GM12878 (cell line): ENCODE data around the gene C1orf174. TPM values are rescaled to one million over a fixed set of nuclear protein-coding genes. Genes with fewer than 3 reads are reported as not detected.

Experiments
- ATAC-seq: fragments of 200-7000 bp; cut with Tn5 transposase; 3 replicates; pipeline ENCODE4 v1.9.1; 2020; ENCODE audit warnings: mild to moderate bottlenecking, moderate library complexity
- BruUV-seq: library from RNA; stranded (reverse); fragments of 400-500 nt; replicated peaks from 2 replicates; lab custom pipeline; 2021; lab: Mats Ljungman, UMichigan
- CTCF ChIA-PET: fragments of 300-600 bp; sonication (Branson Sonifier 250); formaldehyde crosslinking; extraction: SDS; loops from one replicate; lab custom pipeline; 2021; ENCODE audit warnings: inconsistent platforms; lab: Yijun Ruan, JAX
- POLR2A ChIA-PET: fragments of 350-600 bp; formaldehyde crosslinking; extraction: SDS; loops from one replicate; lab custom pipeline; 2021; ENCODE audit warnings: inconsistent platforms; lab: Charles Lee
- RAD21 ChIA-PET: fragments of 300-600 bp; sonication (Branson Sonifier 250); formaldehyde crosslinking; loops from one replicate; lab custom pipeline; 2023; ENCODE audit warnings: antibody characterized with exemption; ENCODE audit not compliant: unreplicated experiment; lab: Charles Lee
- SMC1A ChIA-PET: fragments of 300-600 bp; sonication (Branson Sonifier 250); formaldehyde crosslinking; loops from one replicate; lab custom pipeline; 2023; ENCODE audit not compliant: unreplicated experiment, uncharacterized antibody; lab: Charles Lee
- DNase-seq: peaks from one replicate; pipeline ENCODE4 v3.0.0-alpha.2; 2011; ENCODE audit warnings: low read depth, low spot score
- FAIRE-seq: peaks from 3 replicates; lab custom pipeline; 2011; peaks lifted over from hg19 to GRCh38; lab: Jason Lieb, UNC
- H2AFZ ChIP-seq: 2 replicates; pipeline ENCODE4 v1.6.0; 2011; ENCODE audit warnings: low read depth, low read length, control low read depth; ENCODE audit not compliant: control insufficient read depth
- H3K27ac ChIP-seq: 2 replicates; pipeline ENCODE4 v1.5.1; 2011; ENCODE audit warnings: control low read depth; ENCODE audit not compliant: control insufficient read depth, insufficient read depth
- H3K27me3 ChIP-seq, 2 experiments: replicated peaks in 1 of 2; 2 replicates each; pipeline versions ENCODE4 v1.6.0 to v1.6.1; 2011; ENCODE audit warnings: low read length in 1 of 2; ENCODE audit not compliant: control insufficient read depth in 2 of 2, insufficient read depth in 2 of 2
- H3K36me3 ChIP-seq, 2 experiments: 2 replicates each; pipeline ENCODE4 v1.5.1; 2011; ENCODE audit warnings: low read length in 1 of 2; ENCODE audit not compliant: control insufficient read depth in 2 of 2, insufficient read depth in 2 of 2
- H3K4me1 ChIP-seq: 2 replicates; pipeline ENCODE4 v1.6.1; 2011; ENCODE audit warnings: mild to moderate bottlenecking, low read length, moderate library complexity, mixed read lengths; ENCODE audit not compliant: control insufficient read depth, insufficient read depth
- H3K4me2 ChIP-seq: 2 replicates; pipeline ENCODE4 v1.6.0; 2011; ENCODE audit warnings: control low read depth; ENCODE audit not compliant: control insufficient read depth, insufficient read depth
- H3K4me3 ChIP-seq: fragments of 200-600 bp; sonication (generic); 2 replicates; pipeline ENCODE4 v1.5.1; 2016
- H3K79me2 ChIP-seq: 2 replicates; pipeline ENCODE4 v1.6.0; 2011; ENCODE audit warnings: low read length; ENCODE audit not compliant: control insufficient read depth, insufficient read depth
- H3K9ac ChIP-seq: 2 replicates; pipeline ENCODE4 v1.8.0; 2011; ENCODE audit warnings: low read length, control low read depth, mixed read lengths; ENCODE audit not compliant: control insufficient read depth, insufficient read depth
- H3K9me3 ChIP-seq: replicated peaks from 3 replicates; pipeline ENCODE4 v1.5.1; 2011; ENCODE audit warnings: mild to moderate bottlenecking, low read length; ENCODE audit not compliant: control insufficient read depth, insufficient read depth
- H4K20me1 ChIP-seq: 2 replicates; pipeline ENCODE4 v1.6.0; 2011; ENCODE audit not compliant: control insufficient read depth, insufficient read depth
- ETV6 ChIP-seq, 2 experiments: fragments of 450-650 bp in 1 of 2; IDR thresholded peaks in 1 of 2; conservative IDR thresholded peaks in 1 of 2; 2 replicates each; pipeline ENCODE4 v1.6.1; 2014; ENCODE audit warnings: antibody characterized with exemption in 1 of 2, borderline replicate concordance in 1 of 2, low read depth in 1 of 2, mild to moderate bottlenecking in 1 of 2, moderate library complexity in 1 of 2
- IKZF1 ChIP-seq: fragments of 450-650 bp; conservative IDR thresholded peaks from 2 replicates; pipeline ENCODE4 v1.6.1; 2017; ENCODE audit warnings: antibody characterized with exemption, mild to moderate bottlenecking
- LARP7 ChIP-seq: fragments of 450-650 bp; IDR thresholded peaks from 2 replicates; pipeline ENCODE4 v1.6.1; 2017; ENCODE audit warnings: mild to moderate bottlenecking
- NR2C1 ChIP-seq: fragments of 450-650 bp; IDR thresholded peaks from 2 replicates; pipeline ENCODE4 v1.6.1; 2017; ENCODE audit warnings: antibody characterized with exemption, mild to moderate bottlenecking, moderate library complexity
- NRF1 ChIP-seq: conservative IDR thresholded peaks from 2 replicates; pipeline ENCODE4 v1.6.1; 2011; ENCODE audit warnings: mild to moderate bottlenecking, low read depth, low read length, improper control_type of control experiment
- RB1 ChIP-seq: fragments of 450-650 bp; formaldehyde crosslinking; IDR thresholded peaks from 2 replicates; pipeline ENCODE4 v1.6.1; 2017; ENCODE audit warnings: mild to moderate bottlenecking, borderline replicate concordance
- SIX5 ChIP-seq: IDR thresholded peaks from 2 replicates; pipeline ENCODE4 v1.6.1; 2011; ENCODE audit warnings: mild to moderate bottlenecking, low read depth, low read length, moderate library complexity; ENCODE audit not compliant: severe bottlenecking
- SMC3 ChIP-seq: IDR thresholded peaks from 2 replicates; pipeline ENCODE4 v1.6.1; 2011; ENCODE audit warnings: low read length, improper control_type of control experiment, borderline replicate concordance
- YY1 ChIP-seq: IDR thresholded peaks from 2 replicates; pipeline ENCODE4 v1.6.1; 2011; ENCODE audit warnings: low read depth, mild to moderate bottlenecking, low read length
- WGBS: methylation state at CpG from one replicate; pipeline ENCODE4 v1.1.6; 2016; ENCODE audit warnings: low lambda C conversion rate; ENCODE audit not compliant: insufficient replicate concordance, insufficient coverage; ENCODE audit errors: missing lambda C conversion rate; 5-methylcytosine and 5-hydroxymethylcytosine counted together
- in situ Hi-C: fragments of 300-500 bp; cut with MboI; formaldehyde crosslinking; loops from 9 replicates; pipeline ENCODE4 v1.14.3; 2018; ENCODE audit warnings: mixed read lengths
- intact Hi-C: fragments of 100-400 bp; cut with micrococcal nuclease; formaldehyde crosslinking; loops from one replicate; pipeline ENCODE4 v1.14.2; 2022; ENCODE audit not compliant: unreplicated experiment
- polyA plus RNA-seq, 11 experiments: library from polyadenylated mRNA; depleted of rRNA in 4 of 11; unstranded in 6 of 11; stranded (reverse) in 5 of 11; fragments of >200 nt; fragmentation: Nextera tagmentation in 4 of 11; fragmentation: Illumina TruSeq in 1 of 11; extraction: Ambion mirVana in 4 of 11; extraction: Trizol in 1 of 11; gene quantifications; 1 replicate in 1 of 11; 2 replicates in 10 of 11; pipeline versions ENCODE4 v1.2.1 to v1.2.3, GENCODE V29; 2011 to 2016; ENCODE audit warnings: inconsistent platforms in 2 of 11, missing spikeins in 2 of 11, low read depth in 1 of 11
- total RNA-seq, 4 experiments: library from RNA; depleted of rRNA in 3 of 4; stranded (reverse); fragments of >200 nt in 3 of 4; fragmentation: Illumina TruSeq in 1 of 4; extraction: Trizol in 1 of 4; gene quantifications; 2 replicates each; pipeline versions ENCODE4 v1.2.1 to v1.2.3, GENCODE V29; 2013 to 2021
- TF ChIP-seq, protein P1 (sequence below): fragments of 450-650 bp; conservative IDR thresholded peaks from 2 replicates; pipeline ENCODE4 v1.6.1; 2017; ENCODE audit warnings: mild to moderate bottlenecking, moderate library complexity
- TF ChIP-seq, protein P2 (sequence below): IDR thresholded peaks from 2 replicates; pipeline ENCODE4 v1.6.1; 2012; ENCODE audit warnings: low read depth, low read length, improper control_type of control experiment
- TF ChIP-seq, protein P3 (sequence below): IDR thresholded peaks from 2 replicates; pipeline ENCODE4 v1.6.1; 2011; ENCODE audit warnings: borderline replicate concordance, low read depth, mild to moderate bottlenecking, moderate library complexity, low read length; ENCODE audit not compliant: insufficient read depth, poor library complexity, severe bottlenecking
- TF ChIP-seq, protein P4 (sequence below): fragments of 450-650 bp; formaldehyde crosslinking; IDR thresholded peaks from 2 replicates; pipeline ENCODE4 v1.4.0; 2022; ENCODE audit warnings: mild to moderate bottlenecking, moderate library complexity

The C1orf174 gene
- total and polyA plus RNA-seq, 10 of the 15 experiments (the other 5 are each of a cell fraction or from before 2014, with no cell fraction given): 17.5 to 35.4 (median 25.1) TPM

DNA sequence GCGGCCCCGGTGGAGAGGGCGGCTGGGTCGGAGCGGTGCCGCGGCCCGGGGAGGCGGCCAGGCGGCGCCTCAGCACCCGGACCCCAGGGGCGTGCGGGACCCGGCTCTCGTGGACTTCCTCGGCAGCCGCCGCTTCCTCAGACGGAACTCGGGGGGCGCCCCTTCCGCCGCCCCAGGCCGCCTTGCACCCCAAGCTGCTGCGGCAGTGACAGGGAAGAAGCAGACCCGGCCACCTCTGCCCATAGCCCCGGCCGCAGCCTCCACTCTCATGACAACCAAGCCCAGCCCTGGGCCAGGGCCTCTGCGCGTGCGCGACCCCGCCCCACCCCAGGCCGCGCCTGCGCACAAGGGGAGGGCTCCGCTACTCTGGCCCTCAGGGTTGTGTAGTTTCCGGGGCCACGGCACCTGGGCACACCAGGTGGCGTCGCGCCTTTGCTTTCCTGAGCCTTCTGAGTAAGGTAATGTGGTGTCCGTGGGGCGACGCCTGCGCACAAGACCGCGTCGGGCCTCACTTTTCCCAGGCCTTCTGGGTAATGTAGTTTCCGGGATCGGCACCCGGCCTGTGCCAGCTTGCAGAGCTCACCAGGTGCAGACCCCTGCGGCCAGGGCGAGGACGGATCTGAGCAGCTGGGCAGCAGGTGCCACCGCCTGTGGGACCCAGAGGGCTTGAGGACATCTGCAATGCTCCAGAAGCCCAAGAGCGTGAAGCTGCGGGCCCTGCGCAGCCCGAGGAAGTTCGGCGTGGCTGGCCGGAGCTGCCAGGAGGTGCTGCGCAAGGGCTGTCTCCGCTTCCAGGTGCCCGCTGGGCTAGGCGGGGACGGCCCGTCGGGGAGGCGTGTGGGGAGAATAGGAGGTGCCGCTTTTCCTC, 42.9 kb downstream of the C1orf174 start, which contains the start of the genes CEP104 and DFFB:
CEP104 (minus strand) TSS at position 289 of the 868 bp plus-strand sequence. CDS start 4,804 bp downstream, outside the sequence.
DFFB (plus strand) TSS at position 554 of the 868 bp plus-strand sequence; CDS start at position 682, 128 bp downstream.
- Histone ChIP-seq H4K20me1 (no peaks in the 10 kb centered on the region), H3K36me3 (no peaks in the 10 kb centered on the region), H3K4me3 (peak within 1 kb of the TSS; percentile 95), H3K79me2 (peaks cover 15% of the 10 kb centered on the region), H3K4me1 (peaks cover 3% of the 10 kb centered on the region; the same call in 1 of the 2 replicates), H3K27me3 (no peaks in the 10 kb centered on the region), H3K4me2 (peak within 1 kb of the TSS; percentile 87), H3K9me3 (no peaks in the 10 kb centered on the region), H3K27ac (peak within 1 kb of the TSS; percentile 40), H3K9ac (peak within 1 kb of the TSS; percentile 62), H2AFZ (peak within 1 kb of the TSS; percentile 90)
- no TSS peak for BruUV-seq
- FAIRE-seq (peak; percentile 96), ATAC-seq (peak; percentile 98), DNase-seq (peak; percentile 91)
- ChIA-PET SMC1A (interaction anchor here (0.9 to 2.0 kb wide), 3 partner anchors 36 to 54 kb away, joined by 3 to 7 read pairs (median 3); no protein-coding TSS in a partner anchor), CTCF (interaction anchor here (0.7 to 3.2 kb wide), 3 partner anchors 11 to 213 kb away, joined by 3 to 9 read pairs (median 5); partner anchors contain the start of gene C1orf174), RAD21 (interaction anchor here (1.0 to 1.6 kb wide), 5 partner anchors 36 to 61 kb away, joined by 3 to 5 read pairs (median 3); partner anchors contain the start of genes C1orf174 and LRRC47), POLR2A (interaction anchor here (0.6 to 1.7 kb wide), 3 partner anchors 9 to 205 kb away, joined by 3 to 4 read pairs (median 4); partner anchors contain the start of gene TP73)
- WGBS: 1% methylated on average over 70 of the region's 73 CpGs
- in situ Hi-C loops: no loop called here
- intact Hi-C loops: loop anchor here (1.0 kb wide), 1 partner anchor 43 kb away; the partner anchor contains the start of gene C1orf174
- peak; percentile 35 for TF ChIP-seq NR2C1
- TF ChIP-seq NRF1: peak; percentile 90
- TF ChIP-seq, protein P1, sequence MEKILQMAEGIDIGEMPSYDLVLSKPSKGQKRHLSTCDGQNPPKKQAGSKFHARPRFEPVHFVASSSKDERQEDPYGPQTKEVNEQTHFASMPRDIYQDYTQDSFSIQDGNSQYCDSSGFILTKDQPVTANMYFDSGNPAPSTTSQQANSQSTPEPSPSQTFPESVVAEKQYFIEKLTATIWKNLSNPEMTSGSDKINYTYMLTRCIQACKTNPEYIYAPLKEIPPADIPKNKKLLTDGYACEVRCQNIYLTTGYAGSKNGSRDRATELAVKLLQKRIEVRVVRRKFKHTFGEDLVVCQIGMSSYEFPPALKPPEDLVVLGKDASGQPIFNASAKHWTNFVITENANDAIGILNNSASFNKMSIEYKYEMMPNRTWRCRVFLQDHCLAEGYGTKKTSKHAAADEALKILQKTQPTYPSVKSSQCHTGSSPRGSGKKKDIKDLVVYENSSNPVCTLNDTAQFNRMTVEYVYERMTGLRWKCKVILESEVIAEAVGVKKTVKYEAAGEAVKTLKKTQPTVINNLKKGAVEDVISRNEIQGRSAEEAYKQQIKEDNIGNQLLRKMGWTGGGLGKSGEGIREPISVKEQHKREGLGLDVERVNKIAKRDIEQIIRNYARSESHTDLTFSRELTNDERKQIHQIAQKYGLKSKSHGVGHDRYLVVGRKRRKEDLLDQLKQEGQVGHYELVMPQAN: peak; percentile 85
- TF ChIP-seq, protein P2, sequence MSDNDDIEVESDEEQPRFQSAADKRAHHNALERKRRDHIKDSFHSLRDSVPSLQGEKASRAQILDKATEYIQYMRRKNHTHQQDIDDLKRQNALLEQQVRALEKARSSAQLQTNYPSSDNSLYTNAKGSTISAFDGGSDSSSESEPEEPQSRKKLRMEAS: peak; percentile 70; the same call in 1 of the 2 replicates
- TF ChIP-seq SIX5: peak; percentile 80
- peak; percentile 99 for TF ChIP-seq IKZF1
- TF ChIP-seq YY1: peak; percentile 76
- peak; percentile 55; the same call in 1 of the 2 replicates for TF ChIP-seq LARP7
- TF ChIP-seq ETV6 (conservative IDR thresholded peaks at IDR 0.05 in 1 of 2, IDR thresholded peaks at IDR 0.05 in 1 of 2; ENCODE audit: borderline replicate concordance in 1 of 2, low read depth in 1 of 2): no peak
- TF ChIP-seq, protein P3, sequence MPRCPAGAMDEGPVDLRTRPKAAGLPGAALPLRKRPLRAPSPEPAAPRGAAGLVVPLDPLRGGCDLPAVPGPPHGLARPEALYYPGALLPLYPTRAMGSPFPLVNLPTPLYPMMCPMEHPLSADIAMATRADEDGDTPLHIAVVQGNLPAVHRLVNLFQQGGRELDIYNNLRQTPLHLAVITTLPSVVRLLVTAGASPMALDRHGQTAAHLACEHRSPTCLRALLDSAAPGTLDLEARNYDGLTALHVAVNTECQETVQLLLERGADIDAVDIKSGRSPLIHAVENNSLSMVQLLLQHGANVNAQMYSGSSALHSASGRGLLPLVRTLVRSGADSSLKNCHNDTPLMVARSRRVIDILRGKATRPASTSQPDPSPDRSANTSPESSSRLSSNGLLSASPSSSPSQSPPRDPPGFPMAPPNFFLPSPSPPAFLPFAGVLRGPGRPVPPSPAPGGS: no peak
- 0 out of 2 replicates have a peak, but pooled peaks have one; percentile 23 for TF ChIP-seq RB1
- peak; percentile 48; the same call in 1 of the 2 replicates for TF ChIP-seq SMC3
- TF ChIP-seq, protein P4, sequence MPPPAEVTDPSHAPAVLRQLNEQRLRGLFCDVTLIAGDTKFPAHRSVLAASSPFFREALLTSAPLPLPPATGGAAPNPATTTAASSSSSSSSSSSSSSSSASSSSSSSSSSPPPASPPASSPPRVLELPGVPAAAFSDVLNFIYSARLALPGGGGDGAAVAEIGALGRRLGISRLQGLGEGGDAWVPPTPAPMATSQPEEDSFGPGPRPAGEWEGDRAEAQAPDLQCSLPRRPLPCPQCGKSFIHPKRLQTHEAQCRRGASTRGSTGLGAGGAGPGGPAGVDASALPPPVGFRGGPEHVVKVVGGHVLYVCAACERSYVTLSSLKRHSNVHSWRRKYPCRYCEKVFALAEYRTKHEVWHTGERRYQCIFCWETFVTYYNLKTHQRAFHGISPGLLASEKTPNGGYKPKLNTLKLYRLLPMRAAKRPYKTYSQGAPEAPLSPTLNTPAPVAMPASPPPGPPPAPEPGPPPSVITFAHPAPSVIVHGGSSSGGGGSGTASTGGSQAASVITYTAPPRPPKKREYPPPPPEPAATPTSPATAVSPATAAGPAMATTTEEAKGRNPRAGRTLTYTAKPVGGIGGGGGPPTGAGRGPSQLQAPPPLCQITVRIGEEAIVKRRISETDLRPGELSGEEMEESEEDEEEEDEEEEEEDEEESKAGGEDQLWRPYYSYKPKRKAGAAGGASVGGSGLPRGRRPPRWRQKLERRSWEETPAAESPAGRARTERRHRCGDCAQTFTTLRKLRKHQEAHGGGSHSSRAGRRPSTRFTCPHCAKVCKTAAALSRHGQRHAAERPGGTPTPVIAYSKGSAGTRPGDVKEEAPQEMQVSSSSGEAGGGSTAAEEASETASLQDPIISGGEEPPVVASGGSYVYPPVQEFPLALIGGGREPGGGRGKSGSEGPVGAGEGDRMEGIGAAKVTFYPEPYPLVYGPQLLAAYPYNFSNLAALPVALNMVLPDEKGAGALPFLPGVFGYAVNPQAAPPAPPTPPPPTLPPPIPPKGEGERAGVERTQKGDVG (CRISPR knock-in tag): no peak
